Prostate gland (tissue), 2 donors: Measurements from ENCODE around the gene RIPOR2. TPM values are rescaled to one million over a fixed set of nuclear protein-coding genes. Genes with fewer than 3 reads are reported as not detected.
A peak's percentile ranks its signal among the peaks of the same experiment; 100 is the strongest.

ENCODE experiments used
- DNase-seq: peaks from one replicate; pipeline ENCODE4 v3.0.0-alpha.2; 2019; ENCODE audit warnings: low spot score
- H3K27ac ChIP-seq, 2 donors: fragments of 200-600 bp; sonication (generic); 2 replicates each; pipeline ENCODE4 v1.5.1; 2017 to 2019
- H3K27me3 ChIP-seq: fragments of 200-600 bp; sonication (generic); replicated peaks from 2 replicates; pipeline ENCODE4 v1.5.1; 2019; ENCODE audit not compliant: insufficient read depth
- H3K36me3 ChIP-seq, 2 donors: fragments of 200-600 bp; sonication (generic); 1 replicate in 1 of 2; 2 replicates in 1 of 2; pipeline versions ENCODE4 v1.5.1 to v1.8.1; 2017 to 2019
- H3K4me1 ChIP-seq: fragments of 200-600 bp; sonication (generic); replicated peaks from 2 replicates; pipeline ENCODE4 v1.5.1; 2019
- H3K4me3 ChIP-seq, 2 donors: fragments of 200-600 bp; sonication (generic); 2 replicates each; pipeline ENCODE4 v1.5.1; 2017 to 2019
- H3K9me3 ChIP-seq: fragments of 200-600 bp; sonication (generic); 2 replicates; pipeline ENCODE4 v1.5.1; 2017
- POLR2A ChIP-seq: fragments of 450-650 bp; IDR thresholded peaks from one replicate; pipeline ENCODE4 v1.6.1; 2016; ENCODE audit warnings: antibody characterized with exemption, mild to moderate bottlenecking
- POLR2AphosphoS5 ChIP-seq: sonication (generic); formaldehyde crosslinking; IDR thresholded peaks from one replicate; pipeline ENCODE4 v1.6.1; 2017; ENCODE audit warnings: antibody characterized with exemption
- WGBS: methylation state at CpG from one replicate; pipeline ENCODE4 v1.1.5; 2018; 5-methylcytosine and 5-hydroxymethylcytosine counted together
- intact Hi-C: fragments of 100-400 bp; cut with DNase I; formaldehyde crosslinking; loops from one replicate; pipeline ENCODE4 v1.14.2; 2022
- total RNA-seq, 2 donors: library from RNA; depleted of rRNA; stranded (reverse); fragments of >200 nt; gene quantifications; one replicate each; pipeline ENCODE4 v1.1.0, GENCODE V29; 2016
- TF ChIP-seq, protein P1 (sequence below), 4 experiments: fragments of 200-600 bp in 2 of 4; fragments of 450-650 bp in 2 of 4; sonication (generic) in 2 of 4; IDR thresholded peaks; 1 replicate in 3 of 4; 2 replicates in 1 of 4; pipeline ENCODE4 v1.5.1; 2016 to 2019; ENCODE audit warnings: antibody characterized with exemption in 4 of 4, mild to moderate bottlenecking in 2 of 4, moderate library complexity in 2 of 4

Gene RIPOR2
- total RNA-seq, 2 donors from 2014 or later = 16.1 to 23.7 TPM

DNA sequence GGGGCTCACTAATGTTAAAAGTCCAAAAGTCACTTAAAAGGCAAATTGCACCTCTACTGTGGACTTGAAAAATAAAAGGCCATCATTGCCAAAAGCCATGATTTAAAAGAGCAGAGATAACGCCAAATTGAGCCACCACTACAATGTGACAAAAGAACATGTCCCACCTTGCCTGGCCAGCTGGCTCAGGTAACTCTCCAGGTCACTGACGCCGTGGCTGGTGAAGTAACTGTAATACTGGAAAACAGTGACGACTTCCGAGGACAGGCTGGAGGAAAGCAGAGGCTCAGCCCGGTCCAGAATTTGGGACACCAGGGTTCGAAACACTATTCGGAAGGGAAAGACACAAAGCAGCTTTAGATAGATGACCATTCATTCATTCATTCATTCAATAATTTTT, 107.8 kb downstream of the RIPOR2 start:
- 54% methylated on average over 8 of the region's 8 CpGs for WGBS
- Histone ChIP-seq H3K27ac (no peak overlapping the region), H3K36me3 (no peaks in the 10 kb centered on the region)

DNA sequence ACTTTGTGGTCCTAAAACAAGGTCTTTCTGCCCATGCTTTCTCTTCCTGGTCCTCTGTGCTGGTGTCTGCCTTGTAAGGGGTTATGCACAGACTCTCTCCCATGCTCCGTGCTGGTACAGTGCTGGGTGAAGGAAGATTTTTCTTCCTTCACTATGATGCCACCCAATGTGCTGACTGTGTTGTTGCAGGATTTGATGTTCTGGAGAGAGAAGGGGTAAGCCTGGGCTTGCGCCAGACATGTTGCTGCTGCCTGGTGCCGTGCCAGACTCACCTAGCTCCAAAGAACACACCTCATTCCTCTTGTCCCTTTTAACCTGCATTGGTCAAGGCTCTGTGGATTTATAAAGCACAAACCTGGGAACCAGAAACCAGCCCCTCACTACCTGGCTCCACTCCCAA, 108.6 kb downstream of the RIPOR2 start:
- Histone ChIP-seq H3K4me3 (no peak overlapping the region), H3K27ac (no peak overlapping the region), H3K36me3 (no peaks in the 10 kb centered on the region), H3K9me3 (no peaks in the 10 kb centered on the region), H3K27me3 (no peaks in the 10 kb centered on the region), H3K4me1 (no peaks in the 10 kb centered on the region)
- TF ChIP-seq POLR2AphosphoS5 (no peak), POLR2A (no peak)
- TF ChIP-seq, protein P1, sequence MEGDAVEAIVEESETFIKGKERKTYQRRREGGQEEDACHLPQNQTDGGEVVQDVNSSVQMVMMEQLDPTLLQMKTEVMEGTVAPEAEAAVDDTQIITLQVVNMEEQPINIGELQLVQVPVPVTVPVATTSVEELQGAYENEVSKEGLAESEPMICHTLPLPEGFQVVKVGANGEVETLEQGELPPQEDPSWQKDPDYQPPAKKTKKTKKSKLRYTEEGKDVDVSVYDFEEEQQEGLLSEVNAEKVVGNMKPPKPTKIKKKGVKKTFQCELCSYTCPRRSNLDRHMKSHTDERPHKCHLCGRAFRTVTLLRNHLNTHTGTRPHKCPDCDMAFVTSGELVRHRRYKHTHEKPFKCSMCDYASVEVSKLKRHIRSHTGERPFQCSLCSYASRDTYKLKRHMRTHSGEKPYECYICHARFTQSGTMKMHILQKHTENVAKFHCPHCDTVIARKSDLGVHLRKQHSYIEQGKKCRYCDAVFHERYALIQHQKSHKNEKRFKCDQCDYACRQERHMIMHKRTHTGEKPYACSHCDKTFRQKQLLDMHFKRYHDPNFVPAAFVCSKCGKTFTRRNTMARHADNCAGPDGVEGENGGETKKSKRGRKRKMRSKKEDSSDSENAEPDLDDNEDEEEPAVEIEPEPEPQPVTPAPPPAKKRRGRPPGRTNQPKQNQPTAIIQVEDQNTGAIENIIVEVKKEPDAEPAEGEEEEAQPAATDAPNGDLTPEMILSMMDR (IDR thresholded peaks at IDR 0.05) = no peak
- intact Hi-C loops = no loop called here
- DNase-seq = peak; percentile 29
- WGBS = 49% methylated on average over 3 of the region's 3 CpGs

More for the DNA sequence above, 107.8 kb downstream of the RIPOR2 start:
- Histone ChIP-seq H3K4me1 (no peaks in the 10 kb centered on the region), H3K4me3 (no peak overlapping the region), H3K27me3 (no peaks in the 10 kb centered on the region), H3K9me3 (no peaks in the 10 kb centered on the region)
- TF ChIP-seq POLR2AphosphoS5 (no peak), POLR2A (no peak)
- TF ChIP-seq, protein P1 (IDR thresholded peaks at IDR 0.05) = no peak
- DNase-seq = no peak
- intact Hi-C loops = no loop called here

DNA sequence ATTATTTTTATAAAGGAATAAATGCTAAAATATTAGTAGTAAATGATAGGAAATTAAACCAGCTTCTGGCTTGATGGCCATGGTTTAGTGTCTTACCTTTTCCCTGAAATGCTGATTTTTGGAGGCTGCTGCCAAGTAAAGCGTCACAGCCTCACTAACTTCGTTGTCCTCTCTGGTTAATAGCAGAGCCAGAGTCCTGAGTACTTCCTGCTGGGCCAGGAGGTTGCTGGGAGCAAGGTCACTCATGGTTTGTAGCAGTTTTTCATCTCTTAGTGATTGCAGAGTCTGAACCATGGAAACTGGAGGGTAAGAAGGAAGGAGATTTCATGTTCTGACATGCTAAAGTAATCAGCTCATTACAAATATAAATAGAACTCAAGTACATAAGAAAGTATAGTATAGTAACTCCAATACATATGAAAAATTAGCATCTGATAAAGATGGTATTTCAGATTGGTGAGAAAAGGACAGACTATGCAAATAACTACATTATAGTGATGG, 110.6 kb downstream of the RIPOR2 start:
- 55% methylated on average over 2 of the region's 2 CpGs for WGBS
- no peaks in the 10 kb centered on the region for H3K36me3 ChIP-seq
- TF ChIP-seq POLR2AphosphoS5 = no peak
- no peak for TF ChIP-seq POLR2A
- TF ChIP-seq, protein P1 (IDR thresholded peaks at IDR 0.05) = no peak
- intact Hi-C loops = no loop called here
- no peaks in the 10 kb centered on the region for H3K4me1 ChIP-seq
- H3K27ac ChIP-seq = no peak overlapping the region
- no peak overlapping the region for H3K4me3 ChIP-seq
- H3K9me3 ChIP-seq = no peaks in the 10 kb centered on the region
- no peaks in the 10 kb centered on the region for H3K27me3 ChIP-seq
- DNase-seq = no peak

DNA sequence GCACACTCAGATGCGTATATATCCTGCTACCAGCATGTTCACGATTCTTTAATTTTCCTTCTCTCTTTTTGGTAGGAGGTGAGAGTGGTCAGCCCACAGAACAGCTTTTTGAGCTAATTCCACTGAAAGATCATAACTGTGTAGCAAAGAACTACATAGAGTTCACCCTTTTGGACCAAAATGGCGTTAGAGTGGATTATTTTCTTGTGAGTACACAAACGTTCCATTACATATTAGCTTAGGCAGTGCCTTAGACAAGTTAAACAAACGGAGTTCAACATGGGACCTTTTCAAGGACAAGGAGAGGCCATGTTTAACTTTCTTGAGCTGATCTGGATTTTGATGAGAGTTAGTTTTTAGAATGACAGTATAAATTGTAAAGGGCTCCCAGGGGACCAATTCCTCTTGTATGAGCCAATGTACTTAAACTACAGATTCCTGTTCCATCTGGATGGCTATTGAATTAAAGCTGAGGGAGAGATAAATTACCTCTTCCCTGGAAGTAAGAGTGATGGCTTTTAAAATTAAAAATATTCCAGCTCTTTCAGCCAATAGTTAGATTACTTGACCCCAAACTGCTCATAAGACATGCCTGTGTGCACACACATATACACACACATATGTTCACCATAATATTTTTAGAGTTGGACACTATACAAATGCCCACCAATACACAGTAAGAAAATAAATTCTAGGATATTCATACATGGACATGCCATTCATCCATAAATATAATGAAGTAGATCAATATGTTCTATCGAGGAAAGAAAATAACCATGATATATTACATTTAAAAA, 111.4 kb downstream of the RIPOR2 start:
- no peak for TF ChIP-seq POLR2AphosphoS5
- no peak for TF ChIP-seq POLR2A
- TF ChIP-seq, protein P1 (IDR thresholded peaks at IDR 0.05) = no peak
- Histone ChIP-seq H3K36me3 (no peaks in the 10 kb centered on the region), H3K9me3 (no peaks in the 10 kb centered on the region), H3K4me1 (no peaks in the 10 kb centered on the region), H3K4me3 (no peak overlapping the region), H3K27me3 (no peaks in the 10 kb centered on the region), H3K27ac (no peak overlapping the region)
- 80% methylated on average over 6 of the region's 6 CpGs for whole genome bisulfite sequencing
- intact Hi-C loops = no loop called here
- no peak for DNase-seq

DNA sequence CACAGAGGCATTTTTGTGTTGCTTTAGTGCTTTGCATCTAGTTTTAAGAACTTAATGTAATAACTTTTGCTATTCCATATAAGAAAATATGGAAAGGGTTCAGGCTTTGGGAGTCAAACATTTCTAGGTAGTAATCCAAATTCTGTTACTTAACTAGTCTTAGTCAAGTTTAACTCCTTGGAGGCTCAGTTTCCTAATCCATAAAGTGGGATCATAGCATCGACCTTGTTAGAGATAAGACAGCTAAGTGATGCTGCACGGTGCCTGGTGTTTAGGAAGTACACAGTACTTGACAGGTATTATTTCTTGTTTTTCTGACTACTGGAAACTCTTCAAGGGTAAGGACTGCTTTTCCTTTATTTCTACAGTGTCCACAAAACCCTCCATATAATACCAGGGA, 112.6 kb downstream of the RIPOR2 start:
- Histone ChIP-seq H3K4me1 (no peaks in the 10 kb centered on the region), H3K9me3 (no peaks in the 10 kb centered on the region), H3K27me3 (no peaks in the 10 kb centered on the region), H3K36me3 (no peaks in the 10 kb centered on the region), H3K4me3 (no peak overlapping the region), H3K27ac (no peak overlapping the region)
- no peak for TF ChIP-seq POLR2AphosphoS5
- DNase-seq = no peak
- 86% methylated on average over 2 of the region's 2 CpGs for WGBS
- intact Hi-C loops = no loop called here
